B cell (primary cell): ENCODE results near the gene CITED4.

Experiments used
- EZH2 ChIP-seq: IDR thresholded peaks from 2 replicates; pipeline ENCODE4 v1.6.1; 2012; ENCODE audit warnings: borderline replicate concordance, low read depth, mild to moderate bottlenecking, moderate library complexity, low read length; ENCODE audit not compliant: insufficient read depth, poor library complexity, severe bottlenecking
- TF ChIP-seq, protein P1 (sequence below): fragments of 200-600 bp; IDR thresholded peaks from one replicate; pipeline ENCODE4 v1.8.0; 2022; ENCODE audit warnings: antibody characterized with exemption, mild to moderate bottlenecking

DNA sequence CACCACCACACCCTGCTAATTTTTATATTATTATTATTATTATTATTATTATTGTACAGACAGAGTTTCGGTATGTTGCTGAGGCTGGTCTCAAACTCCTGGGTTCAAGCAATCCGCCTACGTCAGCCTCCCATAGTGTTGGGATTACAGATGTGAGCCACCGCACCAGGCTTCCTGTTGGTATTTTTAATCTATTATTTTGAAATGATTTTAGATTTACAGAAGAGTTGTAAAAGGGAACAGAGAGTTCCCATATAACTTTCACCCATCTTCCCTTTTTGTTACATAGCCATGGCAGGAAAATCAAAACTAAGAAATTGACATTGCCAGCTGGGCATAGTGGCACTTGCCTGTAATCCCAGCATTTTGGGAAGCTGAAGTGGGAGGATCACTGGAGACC lies 42.9 kb upstream of the CITED4 start:
- TF ChIP-seq, protein P1, sequence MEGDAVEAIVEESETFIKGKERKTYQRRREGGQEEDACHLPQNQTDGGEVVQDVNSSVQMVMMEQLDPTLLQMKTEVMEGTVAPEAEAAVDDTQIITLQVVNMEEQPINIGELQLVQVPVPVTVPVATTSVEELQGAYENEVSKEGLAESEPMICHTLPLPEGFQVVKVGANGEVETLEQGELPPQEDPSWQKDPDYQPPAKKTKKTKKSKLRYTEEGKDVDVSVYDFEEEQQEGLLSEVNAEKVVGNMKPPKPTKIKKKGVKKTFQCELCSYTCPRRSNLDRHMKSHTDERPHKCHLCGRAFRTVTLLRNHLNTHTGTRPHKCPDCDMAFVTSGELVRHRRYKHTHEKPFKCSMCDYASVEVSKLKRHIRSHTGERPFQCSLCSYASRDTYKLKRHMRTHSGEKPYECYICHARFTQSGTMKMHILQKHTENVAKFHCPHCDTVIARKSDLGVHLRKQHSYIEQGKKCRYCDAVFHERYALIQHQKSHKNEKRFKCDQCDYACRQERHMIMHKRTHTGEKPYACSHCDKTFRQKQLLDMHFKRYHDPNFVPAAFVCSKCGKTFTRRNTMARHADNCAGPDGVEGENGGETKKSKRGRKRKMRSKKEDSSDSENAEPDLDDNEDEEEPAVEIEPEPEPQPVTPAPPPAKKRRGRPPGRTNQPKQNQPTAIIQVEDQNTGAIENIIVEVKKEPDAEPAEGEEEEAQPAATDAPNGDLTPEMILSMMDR: no peak
- TF ChIP-seq EZH2: no peak
